Glutamatergic neuron (in vitro differentiated cells): ENCODE results near the gene SOX5. TPM values are rescaled to one million over a fixed set of nuclear protein-coding genes. Genes with fewer than 3 reads are reported as not detected.

Source experiments
- DNase-seq: peaks from one replicate; pipeline ENCODE4 v3.0.0; 2022
- H3K27ac Mint-ChIP-seq: one replicate; pipeline ENCODE4 v1.8.0; 2020; ENCODE audit warnings: mild to moderate bottlenecking, mixed read lengths, inconsistent platforms; ENCODE audit not compliant: unreplicated experiment
- H3K27me3 Mint-ChIP-seq: one replicate; pipeline ENCODE4 v1.8.0; 2020; ENCODE audit warnings: mild to moderate bottlenecking, moderate library complexity, mixed read lengths, inconsistent platforms; ENCODE audit not compliant: unreplicated experiment
- H3K36me3 Mint-ChIP-seq: one replicate; pipeline ENCODE4 v1.8.0; 2020; ENCODE audit warnings: mild to moderate bottlenecking, mixed read lengths, inconsistent platforms; ENCODE audit not compliant: unreplicated experiment
- H3K4me1 Mint-ChIP-seq: one replicate; pipeline ENCODE4 v1.8.0; 2020; ENCODE audit warnings: mild to moderate bottlenecking, low read depth, mixed read lengths, inconsistent platforms; ENCODE audit not compliant: unreplicated experiment
- H3K4me3 Mint-ChIP-seq: one replicate; pipeline ENCODE4 v1.8.0; 2020; ENCODE audit warnings: mild to moderate bottlenecking, mixed read lengths, inconsistent platforms; ENCODE audit not compliant: unreplicated experiment
- H3K9me3 Mint-ChIP-seq: one replicate; pipeline ENCODE4 v1.8.0; 2020; ENCODE audit warnings: mild to moderate bottlenecking, moderate library complexity, mixed read lengths, inconsistent platforms; ENCODE audit not compliant: unreplicated experiment
- total RNA-seq: library from RNA; stranded (reverse); fragmentation: NEBNext Ultra II Directional; extraction: Animal tissue kit (Norgen Biotek cat#: 25700); gene quantifications from one replicate; pipeline ENCODE4 v1.2.1, GENCODE V29; 2021; ENCODE audit not compliant: unreplicated experiment
- TF ChIP-seq, protein P1 (sequence below): fragments of 200-600 bp; sonication (generic); IDR thresholded peaks from one replicate; pipeline ENCODE4 v1.5.0; 2021; ENCODE audit not compliant: partially characterized antibody, unreplicated experiment

Gene SOX5
- total RNA-seq, 1 donor from 2014 or later: 118 TPM

GRCh38 chr12:23750923-23751322 lies 198.5 kb downstream of the SOX5 start:
- TF ChIP-seq, protein P1, sequence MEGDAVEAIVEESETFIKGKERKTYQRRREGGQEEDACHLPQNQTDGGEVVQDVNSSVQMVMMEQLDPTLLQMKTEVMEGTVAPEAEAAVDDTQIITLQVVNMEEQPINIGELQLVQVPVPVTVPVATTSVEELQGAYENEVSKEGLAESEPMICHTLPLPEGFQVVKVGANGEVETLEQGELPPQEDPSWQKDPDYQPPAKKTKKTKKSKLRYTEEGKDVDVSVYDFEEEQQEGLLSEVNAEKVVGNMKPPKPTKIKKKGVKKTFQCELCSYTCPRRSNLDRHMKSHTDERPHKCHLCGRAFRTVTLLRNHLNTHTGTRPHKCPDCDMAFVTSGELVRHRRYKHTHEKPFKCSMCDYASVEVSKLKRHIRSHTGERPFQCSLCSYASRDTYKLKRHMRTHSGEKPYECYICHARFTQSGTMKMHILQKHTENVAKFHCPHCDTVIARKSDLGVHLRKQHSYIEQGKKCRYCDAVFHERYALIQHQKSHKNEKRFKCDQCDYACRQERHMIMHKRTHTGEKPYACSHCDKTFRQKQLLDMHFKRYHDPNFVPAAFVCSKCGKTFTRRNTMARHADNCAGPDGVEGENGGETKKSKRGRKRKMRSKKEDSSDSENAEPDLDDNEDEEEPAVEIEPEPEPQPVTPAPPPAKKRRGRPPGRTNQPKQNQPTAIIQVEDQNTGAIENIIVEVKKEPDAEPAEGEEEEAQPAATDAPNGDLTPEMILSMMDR: no peak
- H3K27ac Mint-ChIP-seq: no peak overlapping the region
- H3K4me1 Mint-ChIP-seq: peaks cover 11% of the 10 kb centered on the region
- no peak for DNase-seq
- H3K36me3 Mint-ChIP-seq: peaks cover 5% of the 10 kb centered on the region
- H3K27me3 Mint-ChIP-seq: no peaks in the 10 kb centered on the region
- H3K4me3 Mint-ChIP-seq: no peak overlapping the region
- no peaks in the 10 kb centered on the region for H3K9me3 Mint-ChIP-seq

GRCh38 chr12:23744696-23745095 lies 204.8 kb downstream of the SOX5 start:
- Mint-ChIP-seq H3K36me3 (peaks cover 8% of the 10 kb centered on the region), H3K4me3 (no peak overlapping the region)

GRCh38 chr12:23742574-23742973 lies 206.9 kb downstream of the SOX5 start:
- Mint-ChIP-seq H3K27me3 (no peaks in the 10 kb centered on the region), H3K36me3 (peaks cover 12% of the 10 kb centered on the region), H3K27ac (no peak overlapping the region), H3K4me3 (no peak overlapping the region), H3K9me3 (peaks cover 2% of the 10 kb centered on the region), H3K4me1 (peaks cover 8% of the 10 kb centered on the region)
- no peak for DNase-seq
- TF ChIP-seq, protein P1: no peak

More at GRCh38 chr12:23744696-23745095, 204.8 kb downstream of the SOX5 start:
- peaks cover 2% of the 10 kb centered on the region for H3K9me3 Mint-ChIP-seq
- TF ChIP-seq, protein P1: no peak
- no peak overlapping the region for H3K27ac Mint-ChIP-seq
- DNase-seq: no peak
- H3K27me3 Mint-ChIP-seq: no peaks in the 10 kb centered on the region
- H3K4me1 Mint-ChIP-seq: peaks cover 8% of the 10 kb centered on the region

DNA sequence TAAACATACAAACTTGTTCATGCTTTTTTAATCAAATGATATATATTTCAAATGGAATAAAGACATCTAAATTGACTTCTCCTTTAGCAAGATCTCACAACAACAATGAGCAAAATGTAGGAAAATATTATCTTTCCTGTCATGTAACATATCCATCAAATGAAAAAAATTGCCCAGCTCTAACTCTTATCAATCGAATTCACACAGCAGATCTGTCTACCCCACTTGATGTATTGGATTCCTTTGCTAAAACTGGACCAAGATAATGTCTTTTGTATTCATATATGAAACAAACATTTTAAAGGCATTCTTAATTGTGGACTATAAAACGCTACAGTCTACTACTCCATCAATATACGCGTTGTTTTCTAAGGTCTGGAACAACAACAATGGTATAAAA lies 218.0 kb downstream of the SOX5 start:
- peaks cover 1% of the 10 kb centered on the region for H3K9me3 Mint-ChIP-seq
- H3K27me3 Mint-ChIP-seq: no peaks in the 10 kb centered on the region
- no peaks in the 10 kb centered on the region for H3K36me3 Mint-ChIP-seq
- DNase-seq: no peak
- H3K4me3 Mint-ChIP-seq: no peak overlapping the region
- TF ChIP-seq, protein P1: no peak
- no peak overlapping the region for H3K27ac Mint-ChIP-seq
- H3K4me1 Mint-ChIP-seq: peaks cover 6% of the 10 kb centered on the region

DNA sequence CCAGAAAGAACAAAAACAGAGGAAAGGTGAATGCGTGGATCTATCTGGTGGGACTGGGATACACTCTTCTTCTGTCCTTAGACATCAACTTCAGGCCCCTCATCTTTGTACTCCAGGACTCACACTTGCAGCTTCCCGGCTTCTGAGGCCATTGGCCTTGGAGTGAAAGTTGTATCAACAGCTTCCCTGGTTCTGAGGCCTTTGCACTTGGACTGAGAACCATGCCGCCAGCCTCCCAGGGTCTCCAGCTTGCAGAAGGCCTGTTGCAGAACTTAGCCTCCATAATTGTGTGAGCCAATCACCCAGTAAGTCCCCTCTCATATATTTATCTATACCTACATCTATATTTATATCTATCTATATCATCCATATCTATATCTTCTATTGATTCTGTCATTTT lies 218.4 kb downstream of the SOX5 start:
- H3K4me3 Mint-ChIP-seq: no peak overlapping the region
- no peak for DNase-seq
- no peaks in the 10 kb centered on the region for H3K27me3 Mint-ChIP-seq
- peaks cover 11% of the 10 kb centered on the region for H3K4me1 Mint-ChIP-seq
- no peak overlapping the region for H3K27ac Mint-ChIP-seq
- TF ChIP-seq, protein P1: no peak
- H3K36me3 Mint-ChIP-seq: no peaks in the 10 kb centered on the region
- peaks cover 1% of the 10 kb centered on the region for H3K9me3 Mint-ChIP-seq
